GM19023 (cell line): ENCODE measurements around the gene NTRK1.

Source experiments
- ATAC-seq: cut with Tn5 transposase; IDR thresholded peaks from one replicate; pipeline ENCODE4 v1.9.1; 2021; ENCODE audit warnings: mild to moderate bottlenecking, moderate library complexity; ENCODE audit not compliant: unreplicated experiment

Gene NTRK1

GRCh38 chr1:156854634-156855033 lies 6.0 kb upstream of the NTRK1 start:
- ATAC-seq: no peak

DNA sequence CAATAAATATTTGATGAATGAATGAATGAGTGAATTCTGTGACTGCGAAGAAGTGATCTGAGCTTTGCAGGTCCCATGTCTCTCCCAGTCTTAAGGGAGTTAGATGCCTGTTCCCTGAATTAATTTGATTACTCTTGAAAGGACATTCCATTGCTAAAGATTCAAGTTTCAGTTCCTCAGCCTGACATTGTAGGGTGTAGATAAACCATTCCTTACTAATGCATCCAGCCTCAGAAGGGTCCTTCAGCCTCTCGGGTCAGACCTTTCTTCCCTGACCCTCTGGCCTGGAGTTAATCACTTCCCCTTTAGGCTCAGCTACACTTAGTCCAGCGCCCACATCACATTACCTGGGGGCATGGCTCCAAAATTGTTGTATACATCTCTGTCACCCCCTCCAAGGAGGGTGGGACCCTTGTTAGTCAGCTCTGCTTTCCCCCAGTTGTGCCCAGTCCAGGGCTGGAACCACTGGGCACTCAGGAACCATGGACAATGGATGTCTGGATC lies 4.3 kb upstream of the NTRK1 start:
- ATAC-seq: no peak

GRCh38 chr1:156857532-156857931 lies 3.1 kb upstream of the NTRK1 start:
- ATAC-seq: no peak

DNA sequence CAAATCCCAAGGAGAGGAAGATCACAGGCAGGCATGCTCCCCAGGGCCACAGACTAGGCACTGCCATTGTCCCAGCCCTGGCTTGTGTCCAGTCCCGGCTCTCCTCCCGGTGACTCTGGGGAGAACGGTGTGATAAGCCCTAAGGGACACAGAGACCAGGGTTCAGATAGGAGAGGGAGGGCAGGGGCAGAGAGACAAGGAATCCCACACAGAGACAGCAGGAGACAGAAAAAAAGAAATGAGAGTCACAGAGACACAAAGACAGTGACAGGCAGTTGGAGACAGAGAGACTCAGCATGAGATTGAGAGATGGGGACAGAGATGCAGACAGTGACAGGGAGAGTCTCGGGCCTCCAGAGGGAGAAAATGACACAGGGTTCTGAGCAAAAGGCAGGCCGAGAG lies 2.1 kb upstream of the NTRK1 start:
- ATAC-seq: no peak

GRCh38 chr1:156858959-156859522 lies 1.6 kb upstream of the NTRK1 start, which contains the start of gene INSRR:
TSS of gene INSRR (minus strand) at chr1:156859117. CDS start at chr1:156858621, 496 bp downstream.
- no peak for ATAC-seq

DNA sequence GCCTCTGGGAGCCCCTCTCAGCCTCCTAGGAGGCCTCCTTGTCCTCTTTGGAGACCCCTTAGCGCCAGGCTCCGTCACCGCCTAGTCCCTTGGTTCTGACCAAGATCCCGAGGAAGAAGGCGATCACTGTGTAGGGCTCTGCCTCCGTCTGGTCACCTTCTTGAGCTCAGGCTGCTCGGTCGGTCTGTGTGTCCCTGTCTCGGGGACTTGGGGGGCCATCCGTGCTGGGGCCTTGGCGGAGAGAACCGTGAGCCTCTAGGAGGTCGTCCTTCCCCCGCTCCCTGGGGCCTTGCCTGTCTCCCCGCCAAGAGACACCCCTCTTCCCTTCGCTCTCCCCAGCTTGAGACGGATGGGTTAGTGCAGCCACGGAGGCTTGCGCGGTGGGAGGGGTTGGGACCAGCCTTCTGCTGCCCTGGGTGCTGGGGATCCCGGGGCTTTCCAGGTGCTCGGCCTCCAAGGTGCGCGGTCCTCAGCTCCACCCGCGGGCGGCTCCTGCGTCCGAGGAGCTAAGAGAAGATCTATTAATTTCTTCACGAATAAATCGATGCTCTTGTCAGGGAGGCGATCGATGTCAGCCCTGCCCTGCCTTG lies 1.0 kb upstream of the NTRK1 start:
- ATAC-seq: no peak

GRCh38 chr1:156860113-156860627 lies 495 bp upstream of the NTRK1 start:
- no peak for ATAC-seq

DNA sequence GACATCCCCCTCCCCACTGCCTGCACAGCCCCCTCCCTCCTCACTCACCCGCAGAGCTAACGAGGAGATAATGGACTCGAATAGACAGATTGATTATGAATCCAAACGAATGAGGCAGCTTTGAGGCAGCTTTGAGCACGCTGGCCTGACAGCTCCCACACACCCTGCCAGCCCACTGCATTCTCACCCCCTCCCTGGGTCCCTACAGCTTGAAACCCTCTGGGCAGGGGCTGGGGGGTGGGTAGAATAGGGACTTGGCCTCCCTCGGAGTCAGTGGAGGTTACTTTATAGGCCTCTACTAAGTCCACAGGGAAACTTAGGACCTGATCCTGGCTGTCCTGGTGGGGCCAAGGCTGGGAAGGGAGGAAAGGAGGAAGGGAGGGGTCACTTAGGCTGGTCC lies 1.9 kb downstream of the NTRK1 start:
- no peak for ATAC-seq

GRCh38 chr1:156862997-156863599 lies 2.4 kb downstream of the NTRK1 start:
- ATAC-seq: no peak

DNA sequence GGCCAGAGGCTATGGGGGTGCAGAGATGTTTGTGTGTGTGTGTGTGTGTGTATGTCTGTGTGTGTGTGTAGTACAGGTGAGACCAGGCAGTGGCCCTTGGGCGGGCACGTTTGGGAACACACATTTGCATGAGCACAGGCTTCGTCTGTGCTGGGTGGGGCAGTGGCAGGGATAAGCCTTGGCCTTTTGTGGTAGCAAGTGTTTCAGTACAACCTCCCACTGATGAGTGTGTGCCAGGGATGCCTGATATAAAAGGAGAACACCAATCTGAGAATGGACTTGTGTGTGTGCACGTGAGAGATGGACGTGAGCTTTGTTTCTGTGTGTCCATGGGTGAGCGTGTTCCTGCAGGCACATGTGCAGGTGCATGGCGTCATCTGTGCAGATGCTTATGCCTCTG lies 3.0 kb downstream of the NTRK1 start:
- ATAC-seq: no peak

DNA sequence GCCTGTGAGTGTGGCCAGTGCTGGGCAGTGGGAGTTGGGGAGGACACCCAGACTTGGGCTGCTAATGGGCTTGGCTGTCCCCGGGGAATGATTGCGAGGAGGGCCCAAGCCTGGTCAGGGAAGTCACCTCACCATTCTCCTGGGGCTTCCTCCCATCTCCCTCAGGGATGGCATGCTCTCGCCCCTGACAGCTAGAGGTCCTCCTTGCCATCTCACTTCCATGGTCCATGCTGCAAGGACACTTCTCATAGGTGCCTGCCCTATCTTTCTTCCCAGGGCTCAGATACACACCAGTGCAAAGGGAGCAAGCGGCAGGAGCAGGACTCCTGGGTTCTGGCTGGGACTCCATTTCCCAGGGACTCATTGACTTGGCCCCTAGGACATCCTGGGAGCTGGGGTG lies 4.1 kb downstream of the NTRK1 start:
- ATAC-seq: no peak

GRCh38 chr1:156865258-156865657 lies 4.6 kb downstream of the NTRK1 start:
- no peak for ATAC-seq

DNA sequence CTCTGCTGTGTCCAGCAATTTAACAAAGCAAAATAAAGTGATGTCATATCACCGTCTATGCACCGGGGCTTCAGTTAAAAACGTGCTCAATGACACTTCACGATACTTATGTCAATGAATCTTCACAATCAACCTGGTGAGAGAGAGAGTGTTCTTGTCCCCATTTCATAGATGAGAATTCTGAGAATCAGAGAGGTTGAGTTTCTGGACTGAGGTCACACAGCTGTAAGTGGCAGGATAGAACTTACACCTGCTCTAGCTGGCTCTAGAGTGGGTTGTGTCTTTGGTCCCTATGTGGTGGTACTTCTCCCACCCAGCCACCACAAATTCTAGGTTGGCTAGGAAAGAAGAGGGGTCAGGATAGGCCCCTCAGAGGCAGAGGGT lies 5.2 kb downstream of the NTRK1 start:
- ATAC-seq: no peak

- ATAC-seq: no peak
These were observed 5.7 kb downstream of the NTRK1 start for GRCh38 chr1:156866249-156866909.

DNA sequence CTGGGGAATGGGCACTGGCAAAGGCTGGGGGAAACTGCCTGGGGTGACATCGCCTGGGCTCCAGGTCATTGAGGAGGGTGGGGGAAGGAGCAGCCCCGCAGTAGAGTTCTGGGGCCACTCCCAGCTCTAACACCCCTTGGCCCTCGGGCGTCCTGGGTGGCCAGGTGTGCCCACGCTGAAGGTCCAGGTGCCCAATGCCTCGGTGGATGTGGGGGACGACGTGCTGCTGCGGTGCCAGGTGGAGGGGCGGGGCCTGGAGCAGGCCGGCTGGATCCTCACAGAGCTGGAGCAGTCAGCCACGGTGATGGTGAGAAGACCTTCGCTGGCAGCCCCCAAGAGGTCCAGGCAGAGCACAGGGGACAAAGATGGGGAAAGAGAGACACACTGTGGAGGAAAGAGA lies 7.7 kb downstream of the NTRK1 start:
- no peak for ATAC-seq

GRCh38 chr1:156869455-156869854 lies 8.8 kb downstream of the NTRK1 start:
- no peak for ATAC-seq

DNA sequence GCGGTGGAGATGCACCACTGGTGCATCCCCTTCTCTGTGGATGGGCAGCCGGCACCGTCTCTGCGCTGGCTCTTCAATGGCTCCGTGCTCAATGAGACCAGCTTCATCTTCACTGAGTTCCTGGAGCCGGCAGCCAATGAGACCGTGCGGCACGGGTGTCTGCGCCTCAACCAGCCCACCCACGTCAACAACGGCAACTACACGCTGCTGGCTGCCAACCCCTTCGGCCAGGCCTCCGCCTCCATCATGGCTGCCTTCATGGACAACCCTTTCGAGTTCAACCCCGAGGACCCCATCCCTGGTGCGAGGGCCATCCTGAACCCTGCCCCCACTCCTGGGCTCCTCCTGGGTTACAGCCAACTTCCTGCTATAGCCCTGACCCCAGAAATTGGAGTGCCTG lies 13.0 kb downstream of the NTRK1 start:
- ATAC-seq: no peak

GRCh38 chr1:156874142-156874541 lies 13.5 kb downstream of the NTRK1 start:
- no peak for ATAC-seq

DNA sequence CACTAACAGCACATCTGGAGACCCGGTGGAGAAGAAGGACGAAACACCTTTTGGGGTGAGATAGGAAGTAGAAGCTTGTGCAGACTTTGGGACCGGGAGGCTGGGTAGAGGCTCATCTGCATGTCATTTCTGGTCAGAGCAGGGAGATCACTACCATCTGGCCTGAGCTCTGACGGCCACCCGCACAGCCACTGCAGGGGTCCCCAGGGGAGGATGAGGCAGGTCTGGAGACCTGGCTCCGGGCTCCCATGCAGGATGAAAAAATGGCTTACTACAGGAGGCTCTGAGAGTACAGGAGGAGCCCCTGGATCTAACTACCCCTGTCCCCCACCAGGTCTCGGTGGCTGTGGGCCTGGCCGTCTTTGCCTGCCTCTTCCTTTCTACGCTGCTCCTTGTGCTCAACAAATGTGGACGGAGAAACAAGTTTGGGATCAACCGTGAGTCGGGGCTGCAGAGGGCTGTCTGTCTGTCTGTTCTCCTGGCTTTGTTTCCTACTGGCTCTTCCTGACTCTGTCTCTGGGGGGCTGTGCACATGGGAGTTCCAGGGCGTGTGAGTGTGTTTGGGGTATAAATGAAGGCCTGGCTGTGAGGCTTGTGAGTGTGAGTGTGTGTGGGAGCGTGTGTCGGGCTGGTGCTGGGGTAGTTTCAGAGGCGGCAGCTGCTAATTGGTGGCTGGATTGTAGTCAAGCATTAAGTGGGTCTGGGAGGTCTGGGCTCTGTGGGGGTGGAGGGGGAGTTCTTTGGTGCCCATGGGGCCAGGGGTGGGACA lies 14.1 kb downstream of the NTRK1 start:
- ATAC-seq: no peak

GRCh38 chr1:156875341-156875615 lies 14.6 kb downstream of the NTRK1 start:
- no peak for ATAC-seq

DNA sequence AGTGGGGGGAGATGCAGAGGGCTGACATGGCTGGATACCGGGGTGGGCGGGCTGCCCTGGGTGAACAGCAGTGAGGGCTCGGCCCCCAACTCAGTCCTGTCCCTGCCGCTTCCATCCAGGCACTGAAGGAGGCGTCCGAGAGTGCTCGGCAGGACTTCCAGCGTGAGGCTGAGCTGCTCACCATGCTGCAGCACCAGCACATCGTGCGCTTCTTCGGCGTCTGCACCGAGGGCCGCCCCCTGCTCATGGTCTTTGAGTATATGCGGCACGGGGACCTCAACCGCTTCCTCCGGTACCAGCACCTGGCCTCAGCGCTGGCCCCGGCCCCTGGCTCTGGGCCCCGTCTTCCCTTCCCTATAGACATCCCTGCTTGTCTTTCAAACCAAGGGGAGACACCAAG lies 15.6 kb downstream of the NTRK1 start:
- ATAC-seq: no peak
